NB4 (cell line): Measurements from ENCODE around the gene BRD7.

ENCODE experiments used
- CTCF ChIP-seq: IDR thresholded peaks from one replicate; pipeline ENCODE4 v1.5.1; 2012; ENCODE audit warnings: low read depth, low read length
- MAX ChIP-seq: IDR thresholded peaks from 2 replicates; pipeline ENCODE4 v1.6.1; 2011; ENCODE audit warnings: low read depth, low read length
- MYC ChIP-seq: IDR thresholded peaks from 2 replicates; pipeline ENCODE4 v1.6.1; 2011; ENCODE audit warnings: low read depth, low read length
- POLR2A ChIP-seq: IDR thresholded peaks from 2 replicates; pipeline ENCODE4 v1.6.1; 2011; ENCODE audit warnings: mild to moderate bottlenecking; ENCODE audit not compliant: insufficient read length; ENCODE audit errors: extremely low read depth

GRCh38 chr16:50351952-50352351 is 16.8 kb downstream of the BRD7 start:
- no peak for TF ChIP-seq CTCF
- no peak for TF ChIP-seq POLR2A
- TF ChIP-seq MYC = no peak
- TF ChIP-seq MAX = no peak
